Common myeloid progenitor, CD34-positive (primary cell): ENCODE results near the gene CNP.

Source experiments
- CTCF ChIA-PET: fragments of 350-600 bp; sonication (Branson Sonifier 250); formaldehyde crosslinking; loops from one replicate; lab custom pipeline; 2021; ENCODE audit warnings: antibody characterized with exemption; lab: Charles Lee
- POLR2A ChIA-PET: fragments of 350-600 bp; sonication (Branson Sonifier 250); formaldehyde crosslinking; loops from one replicate; lab custom pipeline; 2021; ENCODE audit warnings: antibody characterized with exemption; lab: Charles Lee
- DNase-seq, 3 donors: peaks; one replicate each; pipeline versions ENCODE4 v3.0.0 to v3.0.0-alpha.2; 2013
- H3K27ac ChIP-seq, 2 experiments: 1 replicate in 1 of 2; 2 replicates in 1 of 2; pipeline ENCODE4 v1.7.0; 2013; ENCODE audit warnings: inconsistent platforms in 2 of 2, low read length in 2 of 2, mild to moderate bottlenecking in 2 of 2, low read depth in 1 of 2, moderate library complexity in 1 of 2; ENCODE audit not compliant: severe bottlenecking in 2 of 2, insufficient read depth in 1 of 2, poor library complexity in 1 of 2
- H3K27me3 ChIP-seq, 5 experiments: replicated peaks in 2 of 5; 1 replicate in 3 of 5; 2 replicates in 2 of 5; pipeline versions ENCODE4 v1.6.1 to v1.7.0; 2013; ENCODE audit warnings: low read length in 4 of 5, mild to moderate bottlenecking in 2 of 5, moderate library complexity in 2 of 5, inconsistent platforms in 1 of 5; ENCODE audit not compliant: insufficient read depth in 5 of 5, control insufficient read depth in 4 of 5
- H3K36me3 ChIP-seq, 4 experiments: 1 replicate in 2 of 4; 2 replicates in 2 of 4; pipeline versions ENCODE4 v1.6.1 to v1.7.0; 2013; ENCODE audit warnings: low read length in 3 of 4, control low read depth in 1 of 4, mild to moderate bottlenecking in 1 of 4; ENCODE audit not compliant: control insufficient read depth in 4 of 4, insufficient read depth in 4 of 4
- H3K4me1 ChIP-seq, 4 experiments: 1 replicate in 3 of 4; 2 replicates in 1 of 4; pipeline versions ENCODE4 v1.6.1 to v1.7.1; 2013; ENCODE audit warnings: low read length in 3 of 4, mild to moderate bottlenecking in 3 of 4, control low read depth in 1 of 4, inconsistent platforms in 1 of 4, moderate library complexity in 1 of 4; ENCODE audit not compliant: control insufficient read depth in 4 of 4, insufficient read depth in 4 of 4; ENCODE audit errors: control extremely low read depth in 1 of 4
- H3K4me3 ChIP-seq, 7 experiments: 1 replicate in 4 of 7; 2 replicates in 3 of 7; pipeline versions ENCODE4 v1.5.1 to v1.7.0; 2013; ENCODE audit warnings: mild to moderate bottlenecking in 7 of 7, low read length in 6 of 7, moderate library complexity in 6 of 7, inconsistent platforms in 2 of 7, low read depth in 2 of 7, control low read depth in 1 of 7; ENCODE audit not compliant: insufficient read depth in 4 of 7, control insufficient read depth in 1 of 7; ENCODE audit errors: extremely low read depth in 1 of 7
- H3K9me3 ChIP-seq, 5 experiments: 1 replicate in 4 of 5; 2 replicates in 1 of 5; pipeline versions ENCODE4 v1.6.1 to v1.7.1; 2013; ENCODE audit warnings: low read length in 4 of 5, mild to moderate bottlenecking in 2 of 5, inconsistent platforms in 1 of 5, low read depth in 1 of 5, moderate library complexity in 1 of 5; ENCODE audit not compliant: control insufficient read depth in 4 of 5, insufficient read depth in 2 of 5; ENCODE audit errors: control extremely low read depth in 1 of 5
- WGBS: methylation state at CpG from one replicate; pipeline ENCODE4 v1.1.5; 2013; ENCODE audit not compliant: insufficient coverage; 5-methylcytosine and 5-hydroxymethylcytosine counted together

Gene CNP

GRCh38 chr17:42025191-42025579 lies 58.6 kb downstream of the CNP start:
- Histone ChIP-seq H3K4me1 (peaks cover 18 to 64% (median 54%) of the 10 kb centered on the region in 4 experiments), H3K27ac (no peak overlapping the region), H3K27me3 (no peaks in the 10 kb centered on the region), H3K36me3 (peaks cover 10 to 26% (median 17%) of the 10 kb centered on the region in 4 experiments), H3K9me3 (no peaks in the 10 kb centered on the region), H3K4me3 (peak overlapping the region in 2 of 7 experiments; percentile 4 to 26)
- no peak for DNase-seq
- WGBS: 75% methylated on average over 6 of the region's 8 CpGs
- CTCF ChIA-PET: interaction anchor here (0.6 to 17.9 kb wide), 23 partner anchors 7 to 233 kb away, joined by 3 to 381 read pairs (median 7); partner anchors contain the start of genes C17orf113, DHX58, DNAJC7 and KAT2A
- POLR2A ChIA-PET: interaction anchor here (0.6 to 1.4 kb wide), 4 partner anchors 8 to 93 kb away, joined by 3 to 5 read pairs (median 3); partner anchors contain the start of gene DNAJC7

- no peak for DNase-seq
- ChIA-PET POLR2A (interaction anchor here (1.1 to 1.4 kb wide), 2 partner anchors 9 to 40 kb away, joined by 3 to 5 read pairs; partner anchors contain the start of gene DNAJC7), CTCF (interaction anchor here (0.8 to 17.9 kb wide), 20 partner anchors 8 to 233 kb away, joined by 3 to 381 read pairs (median 8); partner anchors contain the start of genes C17orf113, DHX58, DNAJC7 and KAT2A)
- Histone ChIP-seq H3K4me1 (peaks cover 12 to 57% (median 48%) of the 10 kb centered on the region in 4 experiments), H3K27ac (no peak overlapping the region), H3K9me3 (no peaks in the 10 kb centered on the region), H3K4me3 (no peak overlapping the region), H3K27me3 (no peaks in the 10 kb centered on the region), H3K36me3 (peaks cover 10 to 26% (median 17%) of the 10 kb centered on the region in 4 experiments)
- WGBS: no CpG with 5 or more reads among the region's 3 CpGs
Observed at GRCh38 chr17:42025936-42026335, 59.3 kb downstream of the CNP start.

GRCh38 chr17:42026857-42027589 lies 60.4 kb downstream of the CNP start:
- CTCF ChIA-PET: interaction anchor here (0.8 to 17.9 kb wide), 19 partner anchors 8 to 155 kb away, joined by 3 to 381 read pairs (median 7); partner anchors contain the start of genes C17orf113, DHX58, DNAJC7 and KAT2A
- no peaks in the 10 kb centered on the region for H3K9me3 ChIP-seq
- H3K27me3 ChIP-seq: no peaks in the 10 kb centered on the region
- WGBS: 46% methylated on average over 7 of the region's 17 CpGs
- H3K27ac ChIP-seq: peak overlapping the region in 1 of 2 experiments; percentile 39
- POLR2A ChIA-PET: interaction anchor here (0.6 to 1.4 kb wide), 3 partner anchors 10 to 164 kb away, joined by 3 to 5 read pairs (median 3); partner anchors contain the start of gene DNAJC7
- peaks cover 9 to 51% (median 44%) of the 10 kb centered on the region in 4 experiments for H3K4me1 ChIP-seq
- peak overlapping the region in 2 of 7 experiments; percentile 40 to 57 for H3K4me3 ChIP-seq
- H3K36me3 ChIP-seq: peaks cover 10 to 22% (median 17%) of the 10 kb centered on the region in 4 experiments
- peak in 2 of 3 donors; percentile 69 to 73 for DNase-seq
